Measurements from ENCODE around the gene MAGI1. TPM values are rescaled to one million over a fixed set of nuclear protein-coding genes. Genes with fewer than 3 reads are reported as not detected.

Gene MAGI1
- total RNA-seq, 1 experiment from 2014 or later, result 38.6 TPM

DNA sequence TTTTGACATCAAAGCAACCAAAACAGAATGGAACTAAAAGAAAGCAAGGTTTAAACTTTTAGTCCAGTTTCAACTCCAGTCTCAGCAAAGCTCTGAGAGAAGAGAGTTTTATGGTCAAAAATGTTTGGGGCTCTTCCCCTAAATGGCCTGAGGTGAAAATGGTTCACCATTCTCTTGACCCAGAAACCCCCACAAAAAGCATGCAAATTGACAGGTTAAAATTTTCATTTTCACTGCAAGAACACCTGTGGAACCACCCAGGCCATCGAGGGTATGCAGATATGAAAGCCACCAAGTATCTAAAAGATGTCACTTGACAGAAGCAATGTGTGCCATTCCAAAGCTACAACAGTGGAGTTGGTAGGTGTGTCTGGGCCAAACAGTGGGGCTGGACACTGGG is 195.0 kb downstream of the MAGI1 start:
- Histone ChIP-seq H3K4me1 (ENCODE audit: control insufficient read depth in 1 of 2, insufficient read depth in 2 of 2, low read length in 2 of 2) (no peaks in the 10 kb centered on the region), H4K20me1 (ENCODE audit: insufficient read depth) (no peaks in the 10 kb centered on the region), H3K9me3 (ENCODE audit: control insufficient read depth in 1 of 2, insufficient read depth in 1 of 2, low read depth in 1 of 2, low read length in 2 of 2) (no peaks in the 10 kb centered on the region), H3K4me3 (replicated peaks in 1 of 2; ENCODE audit: low read depth in 1 of 2, low read length in 2 of 2) (no peak overlapping the region), H3K27me3 (ENCODE audit: insufficient read depth, low read length) (no peaks in the 10 kb centered on the region), H3K9me2 (ENCODE audit: insufficient read depth) (no peaks in the 10 kb centered on the region), H3K4me2 (ENCODE audit: low read length) (no peak overlapping the region), H3K79me2 (ENCODE audit: insufficient read depth, low read length) (no peaks in the 10 kb centered on the region; the same call in 1 of the 2 replicates), H3K36me3 (ENCODE audit: control insufficient read depth in 1 of 2, insufficient read depth in 2 of 2, low read length in 2 of 2) (no peaks in the 10 kb centered on the region), H3K9ac (ENCODE audit: low read length) (no peak overlapping the region), H3K27ac (ENCODE audit: low read depth, low read length) (no peak overlapping the region), H2AFZ (ENCODE audit: low read depth, low read length, poor library complexity, severe bottlenecking) (no peak overlapping the region)
- ATAC-seq, result no peak
- CTCF ChIA-PET, result no interaction called here
- no TSS peak for BruUV-seq (replicated peaks)
- TF ChIP-seq ELF1 (IDR thresholded peaks at IDR 0.05; ENCODE audit: borderline replicate concordance, low read depth) (no peak), RAD21 (IDR thresholded peaks at IDR 0.05; ENCODE audit: low read depth) (no peak), POLR2AphosphoS5 (IDR thresholded peaks at IDR 0.05; ENCODE audit: low read depth, low read length) (no peak), EZH2 (IDR thresholded peaks at IDR 0.05) (no peak), FOSL1 (IDR thresholded peaks at IDR 0.05; ENCODE audit: low read depth) (no peak), EGR1 (IDR thresholded peaks at IDR 0.05; ENCODE audit: low read depth) (no peak), YY1 (IDR thresholded peaks at IDR 0.05; ENCODE audit: extremely low read depth, insufficient replicate concordance, low read depth, low read length) (no peak), SRF (IDR thresholded peaks at IDR 0.05; ENCODE audit: low read depth) (no peak), ZFX (IDR thresholded peaks at IDR 0.05) (no peak), JUND (IDR thresholded peaks at IDR 0.05) (no peak)
- POLR2A ChIA-PET, result no interaction called here
- intact Hi-C loops (cut with micrococcal nuclease), result no loop called here
- RAD21 ChIA-PET (ENCODE audit: low non-redundant PET in 1 of 2, low total read pairs in 2 of 2, uncharacterized antibody in 2 of 2, unreplicated experiment in 2 of 2), result no interaction called here
- no peak for DNase-seq (ENCODE audit: low read depth, low spot score)

DNA sequence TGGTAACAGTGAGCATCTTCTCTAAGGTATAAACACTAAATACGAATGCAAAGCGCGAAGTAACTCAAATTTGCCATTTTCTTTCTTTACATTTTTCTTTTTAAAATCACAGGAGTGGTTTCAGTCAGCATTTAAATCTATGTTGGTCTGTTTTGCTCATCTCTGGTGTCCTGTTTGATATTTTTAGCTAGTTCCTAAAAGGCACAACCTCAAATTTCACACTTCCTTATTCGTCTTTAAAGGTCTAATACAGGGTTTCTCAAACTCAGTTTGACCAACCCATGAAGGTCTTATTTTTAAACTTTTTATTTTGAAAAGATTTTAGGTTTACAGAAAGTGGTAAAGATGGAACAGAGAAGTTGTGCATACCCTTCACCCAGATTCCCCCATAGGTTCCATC is 201.1 kb downstream of the MAGI1 start:
- Histone ChIP-seq H4K20me1 (ENCODE audit: insufficient read depth) (no peaks in the 10 kb centered on the region), H3K9me2 (ENCODE audit: insufficient read depth) (no peaks in the 10 kb centered on the region), H3K9ac (ENCODE audit: low read length) (no peak overlapping the region), H3K9me3 (ENCODE audit: control insufficient read depth in 1 of 2, insufficient read depth in 1 of 2, low read depth in 1 of 2, low read length in 2 of 2) (no peaks in the 10 kb centered on the region), H3K79me2 (ENCODE audit: insufficient read depth, low read length) (no peaks in the 10 kb centered on the region), H3K27ac (ENCODE audit: low read depth, low read length) (no peak overlapping the region), H3K4me2 (ENCODE audit: low read length) (no peak overlapping the region), H3K27me3 (ENCODE audit: insufficient read depth, low read length) (no peaks in the 10 kb centered on the region), H3K4me3 (replicated peaks in 1 of 2; ENCODE audit: low read depth in 1 of 2, low read length in 2 of 2) (no peak overlapping the region), H2AFZ (ENCODE audit: low read depth, low read length, poor library complexity, severe bottlenecking) (no peak overlapping the region), H3K4me1 (ENCODE audit: control insufficient read depth in 1 of 2, insufficient read depth in 2 of 2, low read length in 2 of 2) (peaks cover 11 to 15% of the 10 kb centered on the region in 2 experiments; a peak in 3 of 4 replicates), H3K36me3 (ENCODE audit: control insufficient read depth in 1 of 2, insufficient read depth in 2 of 2, low read length in 2 of 2) (no peaks in the 10 kb centered on the region)
- CTCF ChIA-PET, result no interaction called here
- no peak for DNase-seq (ENCODE audit: low read depth, low spot score)
- no TSS peak for BruUV-seq (replicated peaks)
- RAD21 ChIA-PET (ENCODE audit: low non-redundant PET in 1 of 2, low total read pairs in 2 of 2, uncharacterized antibody in 2 of 2, unreplicated experiment in 2 of 2), result no interaction called here
- POLR2A ChIA-PET, result no interaction called here
- intact Hi-C loops (cut with micrococcal nuclease), result no loop called here
- ATAC-seq, result no peak
- no peak for TF ChIP-seq EGR1 (IDR thresholded peaks at IDR 0.05; ENCODE audit: low read depth)
- TF ChIP-seq EZH2phosphoT487 (IDR thresholded peaks at IDR 0.05; ENCODE audit: borderline replicate concordance), result no peak
- TF ChIP-seq TCF7L2 (IDR thresholded peaks at IDR 0.05; ENCODE audit: borderline replicate concordance, extremely low read depth, insufficient read depth, insufficient read length), result no peak
- TF ChIP-seq EZH2 (IDR thresholded peaks at IDR 0.05), result no peak
- TF ChIP-seq, protein P1, sequence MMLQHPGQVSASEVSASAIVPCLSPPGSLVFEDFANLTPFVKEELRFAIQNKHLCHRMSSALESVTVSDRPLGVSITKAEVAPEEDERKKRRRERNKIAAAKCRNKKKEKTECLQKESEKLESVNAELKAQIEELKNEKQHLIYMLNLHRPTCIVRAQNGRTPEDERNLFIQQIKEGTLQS (IDR thresholded peaks at IDR 0.05), result no peak
- no peak for TF ChIP-seq JUND (IDR thresholded peaks at IDR 0.05)
- TF ChIP-seq CBX3 (IDR thresholded peaks at IDR 0.05; ENCODE audit: low read depth), result no peak
- no peak for TF ChIP-seq ZFX (IDR thresholded peaks at IDR 0.05)
- TF ChIP-seq SRF (IDR thresholded peaks at IDR 0.05; ENCODE audit: low read depth), result no peak
- no peak for TF ChIP-seq SIN3A (IDR thresholded peaks at IDR 0.05; ENCODE audit: low read depth)
- no peak for TF ChIP-seq ELF1 (IDR thresholded peaks at IDR 0.05; ENCODE audit: borderline replicate concordance, low read depth)
